Measurements from ENCODE around the gene ARSD. TPM values are rescaled to one million over a fixed set of nuclear protein-coding genes. Genes with fewer than 3 reads are reported as not detected.
A peak's percentile ranks its signal among the peaks of the same experiment; 100 is the strongest.

The ARSD gene
- total RNA-seq, 1 donor from 2014 or later, result 8.8 TPM

- H3K9me3 Mint-ChIP-seq, result peaks cover 7% of the 10 kb centered on the region
- H3K27ac Mint-ChIP-seq (ENCODE audit: unreplicated experiment), result no peak overlapping the region
- no peak for DNase-seq (ENCODE audit: low read depth, low spot score)
- no peaks in the 10 kb centered on the region for H3K27me3 Mint-ChIP-seq (ENCODE audit: low read depth)
- no peak for TF ChIP-seq CTCF (conservative IDR thresholded peaks at IDR 0.05)
- H3K36me3 Mint-ChIP-seq (ENCODE audit: low read depth), result peaks cover 57% of the 10 kb centered on the region
- no peaks in the 10 kb centered on the region for H3K4me1 Mint-ChIP-seq
- no peak overlapping the region for H3K4me3 Mint-ChIP-seq
These were observed 58.5 kb downstream of the ARSD start for GRCh38 chrX:2870650-2871049.

GRCh38 chrX:2867206-2867605 lies 61.9 kb downstream of the ARSD start:
- Mint-ChIP-seq H3K9me3 (no peaks in the 10 kb centered on the region), H3K4me1 (no peaks in the 10 kb centered on the region), H3K4me3 (no peak overlapping the region), H3K27ac (ENCODE audit: unreplicated experiment) (peak overlapping the region; percentile 67), H3K27me3 (ENCODE audit: low read depth) (no peaks in the 10 kb centered on the region), H3K36me3 (ENCODE audit: low read depth) (peaks cover 44% of the 10 kb centered on the region)
- DNase-seq (ENCODE audit: low read depth, low spot score), result no peak
- no peak for TF ChIP-seq CTCF (conservative IDR thresholded peaks at IDR 0.05)

- TF ChIP-seq CTCF (conservative IDR thresholded peaks at IDR 0.05), result no peak
- Mint-ChIP-seq H3K9me3 (no peaks in the 10 kb centered on the region), H3K4me3 (no peak overlapping the region), H3K27ac (ENCODE audit: unreplicated experiment) (no peak overlapping the region), H3K36me3 (ENCODE audit: low read depth) (peaks cover 39% of the 10 kb centered on the region), H3K27me3 (ENCODE audit: low read depth) (no peaks in the 10 kb centered on the region), H3K4me1 (no peaks in the 10 kb centered on the region)
- DNase-seq (ENCODE audit: low read depth, low spot score), result no peak
These were observed 65.5 kb downstream of the ARSD start for GRCh38 chrX:2863646-2864045.

GRCh38 chrX:2862404-2862803 lies 66.7 kb downstream of the ARSD start:
- Mint-ChIP-seq H3K9me3 (no peaks in the 10 kb centered on the region), H3K4me3 (no peak overlapping the region), H3K27ac (ENCODE audit: unreplicated experiment) (no peak overlapping the region), H3K4me1 (no peaks in the 10 kb centered on the region), H3K27me3 (ENCODE audit: low read depth) (no peaks in the 10 kb centered on the region), H3K36me3 (ENCODE audit: low read depth) (peaks cover 45% of the 10 kb centered on the region)
- DNase-seq (ENCODE audit: low read depth, low spot score), result no peak
- no peak for TF ChIP-seq CTCF (conservative IDR thresholded peaks at IDR 0.05)

- H3K27ac Mint-ChIP-seq (ENCODE audit: unreplicated experiment), result no peak overlapping the region
- H3K4me3 Mint-ChIP-seq, result no peak overlapping the region
- peaks cover 2% of the 10 kb centered on the region for H3K9me3 Mint-ChIP-seq
- no peaks in the 10 kb centered on the region for H3K4me1 Mint-ChIP-seq
- no peaks in the 10 kb centered on the region for H3K27me3 Mint-ChIP-seq (ENCODE audit: low read depth)
- H3K36me3 Mint-ChIP-seq (ENCODE audit: low read depth), result peaks cover 49% of the 10 kb centered on the region
- DNase-seq (ENCODE audit: low read depth, low spot score), result no peak
- no peak for TF ChIP-seq CTCF (conservative IDR thresholded peaks at IDR 0.05)
These were observed 69.8 kb downstream of the ARSD start for GRCh38 chrX:2859197-2859797.

Data from neural crest cell (in vitro differentiated cells).